Adrenal gland (tissue), 5 donors: ENCODE data around the gene GALK2.

Source experiments
- CTCF ChIP-seq, 6 experiments: fragments of 450-650 bp in 4 of 6; fragments of 200-600 bp in 2 of 6; sonication (generic) in 1 of 6; IDR thresholded peaks; 1 replicate in 5 of 6; 2 replicates in 1 of 6; pipeline versions ENCODE4 v1.5.1 to v1.8.0; 2016 to 2021; ENCODE audit warnings: antibody characterized with exemption in 6 of 6, mild to moderate bottlenecking in 2 of 6, moderate library complexity in 1 of 6
- POLR2A ChIP-seq, 2 donors: fragments of 450-650 bp; IDR thresholded peaks; one replicate each; pipeline ENCODE4 v1.6.1; 2017; ENCODE audit warnings: antibody characterized with exemption in 2 of 2, mild to moderate bottlenecking in 2 of 2, moderate library complexity in 1 of 2
- donor health status: DM: no; HTN: no; CAD: no.

- TF ChIP-seq CTCF (IDR thresholded peaks at IDR 0.05) (no peak), POLR2A (IDR thresholded peaks at IDR 0.05) (no peak)
Measured at GRCh38 chr15:49343546-49343945, 173.5 kb downstream of the GALK2 start.
